Measurements from ENCODE around the gene COL18A1.
A peak's percentile ranks its signal among the peaks of the same experiment; 100 is the strongest.

The COL18A1 gene

GRCh38 chr21:45409466-45410150, 4.6 kb downstream of the COL18A1 start:
- DNase-seq (ENCODE audit: low spot score): peak; percentile 74
- ChIA-PET POLR2A (ENCODE audit: low non-redundant PET) (no interaction called here), CTCF (interaction anchor here (0.7 to 1.0 kb wide), 4 partner anchors 23 to 127 kb away, joined by 3 to 7 read pairs (median 3); no protein-coding TSS in a partner anchor)
- TF ChIP-seq CTCF (conservative IDR thresholded peaks at IDR 0.05; ENCODE audit: low read depth): no peak
- H3K27ac ChIP-seq: peak overlapping the region; percentile 97

GRCh38 chr21:45410151-45410864, 5.3 kb downstream of the COL18A1 start:
- no peak for TF ChIP-seq CTCF (conservative IDR thresholded peaks at IDR 0.05; ENCODE audit: low read depth)
- H3K27ac ChIP-seq: peak overlapping the region; percentile 97
- DNase-seq (ENCODE audit: low spot score): no peak
- CTCF ChIA-PET: interaction anchor here (0.7 to 1.0 kb wide), 4 partner anchors 23 to 128 kb away, joined by 3 to 7 read pairs (median 3); no protein-coding TSS in a partner anchor
- POLR2A ChIA-PET (ENCODE audit: low non-redundant PET): no interaction called here

- peak overlapping the region; percentile 97 for H3K27ac ChIP-seq
- POLR2A ChIA-PET (ENCODE audit: low non-redundant PET): no interaction called here
- no peak for TF ChIP-seq CTCF (conservative IDR thresholded peaks at IDR 0.05; ENCODE audit: low read depth)
- CTCF ChIA-PET: interaction anchor here (1.0 kb wide), 1 partner anchor 24 kb away, joined by 7 read pairs; no protein-coding TSS in a partner anchor
- no peak for DNase-seq (ENCODE audit: low spot score)
These were observed 6.2 kb downstream of the COL18A1 start for GRCh38 chr21:45410865-45411809.

- no peak for TF ChIP-seq CTCF (conservative IDR thresholded peaks at IDR 0.05; ENCODE audit: low read depth)
- H3K27ac ChIP-seq: peak overlapping the region; percentile 97; the same call in 1 of the 2 replicates
- POLR2A ChIA-PET (ENCODE audit: low non-redundant PET): interaction anchor here (0.7 kb wide), 1 partner anchor 95 kb away, joined by 3 read pairs; no protein-coding TSS in a partner anchor
- CTCF ChIA-PET: no interaction called here
- DNase-seq (ENCODE audit: low spot score): no peak
These were observed 6.8 kb downstream of the COL18A1 start for GRCh38 chr21:45411810-45412206.

GRCh38 chr21:45412491-45412890, 7.5 kb downstream of the COL18A1 start:
- no peak overlapping the region for H3K27ac ChIP-seq
- CTCF ChIA-PET: interaction anchor here (0.8 to 1.1 kb wide), 2 partner anchors 9 to 120 kb away, joined by 5 read pairs; no protein-coding TSS in a partner anchor

More at GRCh38 chr21:45412491-45412890, 7.5 kb downstream of the COL18A1 start:
- DNase-seq (ENCODE audit: low spot score): no peak
- TF ChIP-seq CTCF (conservative IDR thresholded peaks at IDR 0.05; ENCODE audit: low read depth): no peak
- POLR2A ChIA-PET (ENCODE audit: low non-redundant PET): interaction anchor here (0.7 kb wide), 1 partner anchor 95 kb away, joined by 3 read pairs; no protein-coding TSS in a partner anchor

Measured in RWPE1 (cell line).